ENCODE data around the gene SMYD3. TPM values are rescaled to one million over a fixed set of nuclear protein-coding genes. Genes with fewer than 3 reads are reported as not detected.

SMYD3 gene
- total and polyA plus RNA-seq, 12 donors, result 13.5 to 78.2 (median 26.8) TPM

GRCh38 chr1:246160374-246160773 is 346.7 kb downstream of the SMYD3 start:
- no peak for DNase-seq
- 85 to 93% (median 89%) methylated on average over 4 of the region's 4 CpGs for WGBS, 4 donors
- Histone ChIP-seq H3K27me3 (no peaks in the 10 kb centered on the region), H3K4me1 (replicated peaks in 1 of 2) (peaks cover 12 to 23% of the 10 kb centered on the region in 2 donors), H3K36me3 (replicated peaks in 1 of 2) (no peaks in the 10 kb centered on the region), H3K27ac (no peak overlapping the region), H3K4me3 (no peak overlapping the region), H3K9me3 (replicated peaks in 1 of 3) (no peaks in the 10 kb centered on the region)
- TF ChIP-seq CTCF (IDR thresholded peaks at IDR 0.05) (no peak), POLR2A (IDR thresholded peaks at IDR 0.05) (no peak)
- intact Hi-C loops (cut with DNase I), result no loop called here

GRCh38 chr1:246159279-246160227 is 347.5 kb downstream of the SMYD3 start:
- Histone ChIP-seq H3K36me3 (replicated peaks in 1 of 2) (no peaks in the 10 kb centered on the region), H3K9me3 (replicated peaks in 1 of 3) (no peaks in the 10 kb centered on the region), H3K27ac (no peak overlapping the region), H3K27me3 (no peaks in the 10 kb centered on the region), H3K4me1 (replicated peaks in 1 of 2) (peaks cover 12 to 27% of the 10 kb centered on the region in 2 donors), H3K4me3 (no peak overlapping the region)
- intact Hi-C loops (cut with DNase I), result no loop called here
- no peak for DNase-seq
- TF ChIP-seq CTCF (IDR thresholded peaks at IDR 0.05) (no peak), POLR2A (IDR thresholded peaks at IDR 0.05) (no peak)
- 85 to 91% (median 90%) methylated on average over 9 of the region's 9 CpGs for WGBS, 4 donors

GRCh38 chr1:246158131-246158530 is 348.9 kb downstream of the SMYD3 start:
- intact Hi-C loops (cut with DNase I), result no loop called here
- peaks cover 18 to 24% of the 10 kb centered on the region in 2 donors for H3K4me1 ChIP-seq (replicated peaks in 1 of 2)
- H3K36me3 ChIP-seq (replicated peaks in 1 of 2), result no peaks in the 10 kb centered on the region
- H3K9me3 ChIP-seq (replicated peaks in 1 of 3), result no peaks in the 10 kb centered on the region
- no peak overlapping the region for H3K27ac ChIP-seq
- DNase-seq, result no peak
- H3K27me3 ChIP-seq, result no peaks in the 10 kb centered on the region
- H3K4me3 ChIP-seq, result no peak overlapping the region
- TF ChIP-seq CTCF (IDR thresholded peaks at IDR 0.05) (no peak), POLR2A (IDR thresholded peaks at IDR 0.05) (no peak)
- WGBS, 4 donors, result 72 to 77% (median 73%) methylated on average over 2 of the region's 2 CpGs

- Histone ChIP-seq H3K4me3 (no peak overlapping the region), H3K27ac (no peak overlapping the region), H3K9me3 (replicated peaks in 1 of 3) (no peaks in the 10 kb centered on the region), H3K27me3 (no peaks in the 10 kb centered on the region), H3K36me3 (replicated peaks in 1 of 2) (no peaks in the 10 kb centered on the region), H3K4me1 (replicated peaks in 1 of 2) (peaks cover 18 to 22% of the 10 kb centered on the region in 2 donors)
- 72 to 81% (median 77%) methylated on average over 2 of the region's 2 CpGs for WGBS, 4 donors
- intact Hi-C loops (cut with DNase I), result no loop called here
- DNase-seq, result no peak
- no peak for TF ChIP-seq POLR2A (IDR thresholded peaks at IDR 0.05)
- TF ChIP-seq CTCF (IDR thresholded peaks at IDR 0.05), result no peak
Observed at GRCh38 chr1:246157516-246157915, 349.6 kb downstream of the SMYD3 start.

Data from adrenal gland (tissue), 12 donors.